KOPT-K1 (cell line): ENCODE data around the gene FBRSL1.

ENCODE experiments used
- H3K27ac ChIP-seq: fragments of 200-600 bp; sonication (generic); 2 replicates; pipeline ENCODE4 v1.5.1; 2016; ENCODE audit warnings: antibody characterized with exemption, mild to moderate bottlenecking, low read depth, low read length; ENCODE audit not compliant: poor library complexity, severe bottlenecking
- H3K36me3 ChIP-seq: fragments of 200-600 bp; sonication (generic); 2 replicates; pipeline ENCODE4 v1.5.1; 2017; ENCODE audit warnings: antibody characterized with exemption, mild to moderate bottlenecking, low read length, moderate library complexity; ENCODE audit not compliant: insufficient read depth
- H3K9me3 ChIP-seq: fragments of 200-600 bp; sonication (generic); 2 replicates; pipeline ENCODE4 v1.5.1; 2017; ENCODE audit warnings: antibody characterized with exemption, low read length, mild to moderate bottlenecking; ENCODE audit not compliant: insufficient read depth, poor library complexity, severe bottlenecking

Gene FBRSL1

GRCh38 chr12:132545164-132545953 lies 55.4 kb downstream of the FBRSL1 start:
- no peaks in the 10 kb centered on the region for H3K36me3 ChIP-seq
- H3K27ac ChIP-seq: no peak overlapping the region
- H3K9me3 ChIP-seq: no peaks in the 10 kb centered on the region

GRCh38 chr12:132545955-132546354 lies 56.0 kb downstream of the FBRSL1 start:
- Histone ChIP-seq H3K9me3 (no peaks in the 10 kb centered on the region), H3K27ac (no peak overlapping the region), H3K36me3 (no peaks in the 10 kb centered on the region)

- Histone ChIP-seq H3K27ac (no peak overlapping the region), H3K9me3 (no peaks in the 10 kb centered on the region), H3K36me3 (no peaks in the 10 kb centered on the region)
Measured at GRCh38 chr12:132546647-132547046, 56.7 kb downstream of the FBRSL1 start.

- no peaks in the 10 kb centered on the region for H3K36me3 ChIP-seq
Measured at GRCh38 chr12:132547205-132547740, 57.3 kb downstream of the FBRSL1 start.

GRCh38 chr12:132548430-132549058 lies 58.6 kb downstream of the FBRSL1 start:
- Histone ChIP-seq H3K27ac (no peak overlapping the region), H3K9me3 (no peaks in the 10 kb centered on the region), H3K36me3 (no peaks in the 10 kb centered on the region)

More at GRCh38 chr12:132547205-132547740, 57.3 kb downstream of the FBRSL1 start:
- H3K9me3 ChIP-seq: no peaks in the 10 kb centered on the region
- H3K27ac ChIP-seq: no peak overlapping the region

- no peaks in the 10 kb centered on the region for H3K36me3 ChIP-seq
- H3K27ac ChIP-seq: no peak overlapping the region
- H3K9me3 ChIP-seq: no peaks in the 10 kb centered on the region
Measured at GRCh38 chr12:132549059-132549458, 59.1 kb downstream of the FBRSL1 start.

- no peaks in the 10 kb centered on the region for H3K36me3 ChIP-seq
- H3K9me3 ChIP-seq: no peaks in the 10 kb centered on the region
- H3K27ac ChIP-seq: no peak overlapping the region
Measured at GRCh38 chr12:132550014-132550802, 60.3 kb downstream of the FBRSL1 start.

- Histone ChIP-seq H3K36me3 (no peaks in the 10 kb centered on the region), H3K27ac (no peak overlapping the region), H3K9me3 (no peaks in the 10 kb centered on the region)
Measured at GRCh38 chr12:132550830-132551640, 61.1 kb downstream of the FBRSL1 start.

- Histone ChIP-seq H3K9me3 (no peaks in the 10 kb centered on the region), H3K36me3 (no peaks in the 10 kb centered on the region), H3K27ac (no peak overlapping the region)
Measured at GRCh38 chr12:132551641-132552031, 61.7 kb downstream of the FBRSL1 start.

- Histone ChIP-seq H3K9me3 (no peaks in the 10 kb centered on the region), H3K27ac (no peak overlapping the region), H3K36me3 (no peaks in the 10 kb centered on the region)
Measured at GRCh38 chr12:132554845-132555630, 65.1 kb downstream of the FBRSL1 start.

GRCh38 chr12:132555686-132556085 lies 65.7 kb downstream of the FBRSL1 start:
- no peak overlapping the region for H3K27ac ChIP-seq

GRCh38 chr12:132556216-132556615 lies 66.3 kb downstream of the FBRSL1 start:
- Histone ChIP-seq H3K27ac (no peak overlapping the region), H3K9me3 (no peaks in the 10 kb centered on the region), H3K36me3 (no peaks in the 10 kb centered on the region)

More at GRCh38 chr12:132555686-132556085, 65.7 kb downstream of the FBRSL1 start:
- no peaks in the 10 kb centered on the region for H3K9me3 ChIP-seq
- H3K36me3 ChIP-seq: no peaks in the 10 kb centered on the region

GRCh38 chr12:132556801-132557200 lies 66.8 kb downstream of the FBRSL1 start:
- Histone ChIP-seq H3K27ac (no peak overlapping the region), H3K9me3 (no peaks in the 10 kb centered on the region), H3K36me3 (no peaks in the 10 kb centered on the region)
